ENCODE data around the gene APBA2. TPM values are rescaled to one million over a fixed set of nuclear protein-coding genes. Genes with fewer than 3 reads are reported as not detected.

The APBA2 gene
- total and polyA plus RNA-seq, 10 of the 15 experiments (the other 5 are each of a cell fraction or from before 2014, with no cell fraction given) = 0.06 to 0.26 (median 0.07) TPM; not detected in 7

DNA sequence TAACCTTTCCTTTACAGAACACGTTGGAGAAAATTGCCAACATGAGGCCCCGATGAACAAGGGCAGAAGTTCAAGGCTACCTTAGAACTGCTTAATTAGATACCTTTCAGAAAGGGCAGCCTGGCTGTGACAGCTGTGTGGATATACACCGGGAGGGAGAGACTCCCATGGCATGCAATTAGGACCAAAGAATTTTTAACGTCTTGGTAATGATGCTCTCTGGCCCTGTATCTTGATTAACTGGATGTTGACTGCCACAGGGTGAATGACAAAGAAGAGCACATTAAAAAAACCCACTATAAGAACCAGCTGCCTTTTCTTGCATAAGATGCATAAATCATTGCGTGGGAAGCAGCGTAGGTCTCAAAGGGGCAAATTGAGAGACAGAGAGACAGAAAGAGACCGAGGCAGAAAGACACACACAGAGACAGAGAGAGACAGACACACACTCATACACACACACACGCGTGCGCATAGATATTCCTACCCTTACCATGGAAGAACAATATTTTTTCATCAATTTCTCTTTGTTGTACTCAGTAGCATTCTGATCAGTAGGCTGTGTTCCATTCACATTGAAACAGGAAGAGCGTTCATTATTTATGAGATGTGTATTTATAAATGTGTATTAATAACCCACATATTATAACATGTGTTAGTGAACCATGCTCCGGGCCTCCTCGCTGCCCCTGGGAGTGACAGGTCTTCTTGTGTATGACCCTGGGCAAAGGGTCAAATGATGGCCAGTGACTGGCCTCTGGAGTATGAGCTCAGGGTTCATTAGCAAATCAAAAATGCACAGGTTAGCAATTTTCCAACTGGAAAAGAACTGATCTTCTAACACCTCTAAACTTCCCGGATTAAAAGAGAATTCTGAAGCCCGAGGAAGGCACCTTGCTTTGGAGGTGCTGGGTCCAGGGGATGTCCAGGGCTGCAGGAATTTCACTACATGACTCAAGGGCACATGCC is 265.0 kb downstream of the APBA2 start:
- in situ Hi-C loops (cut with MboI) (no loop called here), intact Hi-C loops (cut with micrococcal nuclease; ENCODE audit: unreplicated experiment) (no loop called here)
- CTCF ChIA-PET = no interaction called here
- H3K79me2 ChIP-seq (ENCODE audit: control insufficient read depth, insufficient read depth, low read length) = no peaks in the 10 kb centered on the region
- RAD21 ChIA-PET (ENCODE audit: unreplicated experiment) = no interaction called here
- no TSS peak for BruUV-seq (replicated peaks)
- H4K20me1 ChIP-seq (ENCODE audit: control insufficient read depth, insufficient read depth) = no peaks in the 10 kb centered on the region
- POLR2A ChIA-PET = no interaction called here
- H3K27me3 ChIP-seq (replicated peaks in 1 of 2; ENCODE audit: control insufficient read depth in 2 of 2, insufficient read depth in 2 of 2, low read length in 1 of 2) = no peaks in the 10 kb centered on the region
- ATAC-seq (no peak), FAIRE-seq (no peak), DNase-seq (ENCODE audit: low read depth, low spot score) (no peak)
- no peaks in the 10 kb centered on the region; the same call in 2 of the 3 replicates for H3K9me3 ChIP-seq (replicated peaks; ENCODE audit: control insufficient read depth, insufficient read depth, low read length)
- H3K27ac ChIP-seq (ENCODE audit: control insufficient read depth, insufficient read depth) = no peak overlapping the region
- no peak overlapping the region for H2AFZ ChIP-seq (ENCODE audit: control insufficient read depth, low read depth, low read length)
- no peaks in the 10 kb centered on the region for H3K36me3 ChIP-seq (ENCODE audit: control insufficient read depth in 2 of 2, insufficient read depth in 2 of 2, low read length in 1 of 2)
- H3K4me2 ChIP-seq (ENCODE audit: control insufficient read depth, insufficient read depth) = no peak overlapping the region
- WGBS (ENCODE audit: insufficient coverage, insufficient replicate concordance, low lambda C conversion rate, missing lambda C conversion rate) = 12% methylated on average over 15 of the region's 15 CpGs
- SMC1A ChIA-PET (ENCODE audit: uncharacterized antibody, unreplicated experiment) = no interaction called here
- no peaks in the 10 kb centered on the region for H3K4me1 ChIP-seq (ENCODE audit: control insufficient read depth, insufficient read depth, low read length)
- TF ChIP-seq RAD51 (IDR thresholded peaks at IDR 0.05) = no peak
- H3K4me3 ChIP-seq = no peak overlapping the region
- no peak overlapping the region for H3K9ac ChIP-seq (ENCODE audit: control insufficient read depth, insufficient read depth, low read length)

GRCh38 chr15:29151484-29151857 is 265.7 kb downstream of the APBA2 start:
- no peaks in the 10 kb centered on the region for H3K36me3 ChIP-seq (ENCODE audit: control insufficient read depth in 2 of 2, insufficient read depth in 2 of 2, low read length in 1 of 2)
- H2AFZ ChIP-seq (ENCODE audit: control insufficient read depth, low read depth, low read length) = no peak overlapping the region
- no peaks in the 10 kb centered on the region for H3K79me2 ChIP-seq (ENCODE audit: control insufficient read depth, insufficient read depth, low read length)
- FAIRE-seq (no peak), DNase-seq (ENCODE audit: low read depth, low spot score) (no peak), ATAC-seq (no peak)
- ChIA-PET POLR2A (no interaction called here), CTCF (no interaction called here), RAD21 (ENCODE audit: unreplicated experiment) (no interaction called here), SMC1A (ENCODE audit: uncharacterized antibody, unreplicated experiment) (no interaction called here)
- WGBS (ENCODE audit: insufficient coverage, insufficient replicate concordance, low lambda C conversion rate, missing lambda C conversion rate) = 61% methylated on average over 14 of the region's 14 CpGs
- intact Hi-C loops (cut with micrococcal nuclease; ENCODE audit: unreplicated experiment) = no loop called here
- no peaks in the 10 kb centered on the region for H4K20me1 ChIP-seq (ENCODE audit: control insufficient read depth, insufficient read depth)
- no peaks in the 10 kb centered on the region for H3K4me1 ChIP-seq (ENCODE audit: control insufficient read depth, insufficient read depth, low read length)
- no peaks in the 10 kb centered on the region; the same call in 2 of the 3 replicates for H3K9me3 ChIP-seq (replicated peaks; ENCODE audit: control insufficient read depth, insufficient read depth, low read length)
- in situ Hi-C loops (cut with MboI) = no loop called here
- no peak overlapping the region for H3K4me3 ChIP-seq
- H3K4me2 ChIP-seq (ENCODE audit: control insufficient read depth, insufficient read depth) = no peak overlapping the region
- H3K27me3 ChIP-seq (replicated peaks in 1 of 2; ENCODE audit: control insufficient read depth in 2 of 2, insufficient read depth in 2 of 2, low read length in 1 of 2) = no peaks in the 10 kb centered on the region
- H3K27ac ChIP-seq (ENCODE audit: control insufficient read depth, insufficient read depth) = no peak overlapping the region
- BruUV-seq (replicated peaks) = no TSS peak
- no peak overlapping the region for H3K9ac ChIP-seq (ENCODE audit: control insufficient read depth, insufficient read depth, low read length)
- no peak for TF ChIP-seq ELK1 (IDR thresholded peaks at IDR 0.05; ENCODE audit: low read depth, low read length)
- TF ChIP-seq, protein P1, sequence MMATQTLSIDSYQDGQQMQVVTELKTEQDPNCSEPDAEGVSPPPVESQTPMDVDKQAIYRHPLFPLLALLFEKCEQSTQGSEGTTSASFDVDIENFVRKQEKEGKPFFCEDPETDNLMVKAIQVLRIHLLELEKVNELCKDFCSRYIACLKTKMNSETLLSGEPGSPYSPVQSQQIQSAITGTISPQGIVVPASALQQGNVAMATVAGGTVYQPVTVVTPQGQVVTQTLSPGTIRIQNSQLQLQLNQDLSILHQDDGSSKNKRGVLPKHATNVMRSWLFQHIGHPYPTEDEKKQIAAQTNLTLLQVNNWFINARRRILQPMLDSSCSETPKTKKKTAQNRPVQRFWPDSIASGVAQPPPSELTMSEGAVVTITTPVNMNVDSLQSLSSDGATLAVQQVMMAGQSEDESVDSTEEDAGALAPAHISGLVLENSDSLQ (IDR thresholded peaks at IDR 0.05) = no peak
- no peak for TF ChIP-seq TAF1 (IDR thresholded peaks at IDR 0.05; ENCODE audit: borderline replicate concordance, low read depth, low read length)
- TF ChIP-seq RELB (IDR thresholded peaks at IDR 0.05; ENCODE audit: low read depth) = no peak
- TF ChIP-seq RUNX3 (IDR thresholded peaks at IDR 0.05; ENCODE audit: low read length) = no peak
- TF ChIP-seq YBX1 (IDR thresholded peaks at IDR 0.05) = no peak
- no peak for TF ChIP-seq NFYA (IDR thresholded peaks at IDR 0.05; ENCODE audit: borderline replicate concordance, low read depth, low read length)
- TF ChIP-seq, protein P2, sequence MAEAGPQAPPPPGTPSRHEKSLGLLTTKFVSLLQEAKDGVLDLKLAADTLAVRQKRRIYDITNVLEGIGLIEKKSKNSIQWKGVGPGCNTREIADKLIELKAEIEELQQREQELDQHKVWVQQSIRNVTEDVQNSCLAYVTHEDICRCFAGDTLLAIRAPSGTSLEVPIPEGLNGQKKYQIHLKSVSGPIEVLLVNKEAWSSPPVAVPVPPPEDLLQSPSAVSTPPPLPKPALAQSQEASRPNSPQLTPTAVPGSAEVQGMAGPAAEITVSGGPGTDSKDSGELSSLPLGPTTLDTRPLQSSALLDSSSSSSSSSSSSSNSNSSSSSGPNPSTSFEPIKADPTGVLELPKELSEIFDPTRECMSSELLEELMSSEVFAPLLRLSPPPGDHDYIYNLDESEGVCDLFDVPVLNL (IDR thresholded peaks at IDR 0.05; ENCODE audit: low read depth, low read length) = no peak
